ENCODE data around the gene SIGLEC7.
A peak's percentile ranks its signal among the peaks of the same experiment; 100 is the strongest.

SIGLEC7 gene

DNA sequence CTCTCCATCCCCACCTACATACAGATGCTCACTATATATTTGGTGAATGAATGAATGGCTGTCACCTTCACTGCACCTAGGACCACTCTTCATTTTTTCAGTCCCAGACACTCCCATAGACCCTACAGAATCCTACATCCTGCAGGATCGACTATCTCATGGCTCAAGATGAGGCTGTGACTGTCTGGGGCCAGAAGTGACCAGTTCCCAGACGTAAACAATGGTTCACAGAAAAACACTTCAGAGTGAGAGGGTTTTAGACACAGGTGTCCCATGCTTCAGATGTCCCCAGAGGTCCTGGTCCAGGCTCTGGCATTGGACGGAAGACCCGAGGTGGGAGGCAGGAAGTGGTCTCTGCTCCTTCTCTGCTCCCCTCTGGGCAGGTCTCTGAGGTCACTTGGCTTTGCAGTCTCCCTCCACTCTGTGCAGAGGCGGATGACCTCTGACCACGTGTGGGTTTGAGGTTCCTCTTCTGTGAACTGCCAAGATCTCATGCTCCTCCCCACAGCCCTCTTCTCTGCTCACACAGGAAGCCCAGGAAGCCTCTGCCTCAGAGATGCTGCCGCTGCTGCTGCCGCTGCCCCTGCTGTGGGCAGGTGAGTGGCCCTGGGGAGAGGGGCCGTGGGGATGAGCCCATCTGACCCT lies 24.9 kb downstream of the SIGLEC7 start:
- peak in 1 of 2 donors; percentile 7 for DNase-seq (ENCODE audit: low read depth in 2 of 2, low spot score in 1 of 2)

GRCh38 chr19:51168564-51169282 lies 26.6 kb downstream of the SIGLEC7 start:
- no peak for DNase-seq (ENCODE audit: low read depth in 2 of 2, low spot score in 1 of 2)

GRCh38 chr19:51169283-51169918 lies 27.3 kb downstream of the SIGLEC7 start:
- peak; percentile 24 to 40 for DNase-seq (ENCODE audit: low read depth in 2 of 2, low spot score in 1 of 2)

DNA sequence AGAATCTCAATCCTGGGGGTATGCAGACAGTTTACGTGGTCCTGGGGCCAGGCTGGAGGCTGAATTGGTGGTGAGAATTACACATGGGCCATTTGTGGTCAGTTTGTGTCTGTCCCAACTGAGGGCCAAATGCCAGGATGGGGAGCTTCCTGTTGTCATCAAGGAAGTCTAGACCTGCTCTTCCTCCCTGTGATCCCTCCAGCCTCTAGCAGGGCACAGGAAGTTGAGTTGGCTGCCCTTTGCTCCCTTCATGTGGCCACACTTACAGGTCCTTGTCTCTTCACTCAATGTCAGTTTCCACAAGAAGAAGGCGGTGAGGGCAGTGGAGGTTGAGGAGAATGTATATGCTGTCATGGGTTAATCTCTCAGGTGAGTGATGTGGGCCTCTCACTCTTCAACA lies 30.1 kb downstream of the SIGLEC7 start:
- no peak for DNase-seq (ENCODE audit: low read depth in 2 of 2, low spot score in 1 of 2)

- no peak for DNase-seq (ENCODE audit: low read depth in 2 of 2, low spot score in 1 of 2)
Measured at GRCh38 chr19:51173681-51174080, 31.6 kb downstream of the SIGLEC7 start.

- DNase-seq (ENCODE audit: low read depth in 2 of 2, low spot score in 1 of 2): no peak
Measured at GRCh38 chr19:51179256-51179655, 37.2 kb downstream of the SIGLEC7 start.

DNA sequence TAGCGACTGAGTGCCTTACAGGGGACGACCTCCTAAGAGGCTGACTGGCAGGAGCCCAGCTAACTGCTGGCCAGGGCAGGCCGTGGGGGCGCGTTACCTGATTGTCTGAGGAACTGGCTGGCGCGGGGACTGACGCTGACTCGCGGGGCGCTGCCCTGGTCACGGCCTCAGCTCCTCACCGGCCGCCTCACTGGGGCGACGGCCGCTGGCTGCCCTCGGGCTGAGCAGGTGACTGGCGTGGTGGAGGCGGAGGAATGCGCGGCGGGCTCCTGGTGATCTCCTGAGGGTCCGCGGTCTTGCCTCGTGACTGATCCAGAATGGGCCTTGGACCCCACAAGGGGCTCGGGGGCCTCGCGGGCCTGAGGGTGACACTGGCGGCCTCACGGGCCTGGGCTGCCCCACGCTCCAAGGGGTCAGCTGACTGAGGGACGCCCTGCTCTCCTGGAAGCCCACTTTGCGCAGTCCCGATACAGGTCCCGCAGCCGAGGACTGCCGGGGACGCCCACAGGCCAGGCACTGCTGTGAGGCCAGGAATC lies 39.3 kb downstream of the SIGLEC7 start:
- no peak for DNase-seq (ENCODE audit: low read depth in 2 of 2, low spot score in 1 of 2)

GRCh38 chr19:51181913-51182419 lies 39.9 kb downstream of the SIGLEC7 start:
- DNase-seq (ENCODE audit: low read depth in 2 of 2, low spot score in 1 of 2): no peak

DNA sequence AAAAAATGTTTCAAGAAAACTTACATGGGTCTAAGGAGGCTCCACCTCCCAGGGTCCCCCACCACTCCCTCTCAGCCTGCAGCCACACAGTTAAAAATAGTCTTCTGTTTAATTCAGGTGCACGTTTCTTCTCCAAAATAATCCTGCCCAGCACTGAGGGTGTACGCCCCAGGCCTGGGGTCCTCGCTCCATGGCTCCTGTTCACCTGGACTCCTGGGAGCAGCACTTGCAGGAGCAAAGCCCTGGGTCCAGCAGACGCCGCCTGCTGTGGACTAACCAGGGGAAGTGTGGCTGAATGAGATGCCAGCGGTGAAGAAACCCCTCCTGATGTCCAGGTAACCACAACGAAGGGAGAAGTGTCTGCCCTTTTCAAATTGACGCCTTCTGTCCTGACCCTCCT lies 41.5 kb downstream of the SIGLEC7 start:
- no peak for DNase-seq (ENCODE audit: low read depth in 2 of 2, low spot score in 1 of 2)

DNA sequence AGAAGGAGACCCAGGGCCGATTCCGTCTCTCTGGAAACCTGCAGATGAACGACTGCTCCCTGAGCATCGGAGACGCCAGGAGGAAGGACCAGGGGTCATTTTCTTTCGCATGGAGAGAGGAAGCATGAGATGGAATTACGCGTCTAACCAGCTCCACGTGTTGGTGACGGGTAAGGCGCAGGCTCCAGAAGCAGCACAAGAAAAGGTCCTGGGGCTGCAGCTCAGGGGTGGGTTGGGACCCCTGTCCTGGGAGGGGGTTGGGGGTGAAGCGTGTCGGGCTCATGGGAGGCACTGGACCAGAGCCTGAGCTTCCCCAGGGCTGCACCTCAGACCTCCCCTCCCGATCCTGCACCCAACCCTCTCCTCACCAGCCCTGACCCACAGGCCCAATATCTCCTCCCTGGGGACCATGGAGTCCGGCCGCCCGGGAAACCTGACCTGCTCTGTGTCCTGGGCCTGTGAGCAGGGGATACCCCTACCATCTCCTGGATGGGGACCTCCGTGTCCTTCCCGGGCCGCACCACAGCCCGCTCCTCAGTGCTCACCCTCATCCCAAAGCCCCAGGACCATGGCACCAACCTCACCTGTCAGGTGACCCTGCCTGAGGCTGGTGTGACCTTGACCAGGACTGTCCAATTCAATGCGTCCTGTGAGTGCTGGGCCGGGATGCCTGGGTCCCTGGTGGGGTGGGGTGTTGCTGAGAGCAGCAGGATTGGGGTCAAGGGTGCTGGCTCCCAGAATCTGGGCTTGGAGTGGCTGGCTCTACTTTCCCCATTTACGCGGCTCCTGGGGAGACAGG lies 43.2 kb downstream of the SIGLEC7 start:
- no peak for DNase-seq (ENCODE audit: low read depth in 2 of 2, low spot score in 1 of 2)

DNA sequence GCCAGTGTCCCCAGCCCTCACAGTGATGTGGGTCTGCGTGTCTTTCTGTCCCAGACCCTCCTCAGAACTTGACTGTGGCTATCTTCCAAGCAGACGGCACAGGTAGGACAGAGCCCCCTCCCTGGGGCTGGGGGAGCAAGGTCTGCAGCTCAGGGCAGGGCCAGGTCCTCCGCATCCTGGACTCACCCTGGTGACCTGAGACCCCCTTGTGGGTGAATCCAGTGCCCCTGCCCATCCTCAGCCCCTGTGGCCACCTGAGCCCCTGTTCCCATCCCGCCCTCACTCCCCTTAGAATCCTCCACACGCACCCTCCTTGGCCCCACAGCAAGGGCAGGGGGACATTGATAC lies 43.7 kb downstream of the SIGLEC7 start:
- no peak for DNase-seq (ENCODE audit: low read depth in 2 of 2, low spot score in 1 of 2)

DNA sequence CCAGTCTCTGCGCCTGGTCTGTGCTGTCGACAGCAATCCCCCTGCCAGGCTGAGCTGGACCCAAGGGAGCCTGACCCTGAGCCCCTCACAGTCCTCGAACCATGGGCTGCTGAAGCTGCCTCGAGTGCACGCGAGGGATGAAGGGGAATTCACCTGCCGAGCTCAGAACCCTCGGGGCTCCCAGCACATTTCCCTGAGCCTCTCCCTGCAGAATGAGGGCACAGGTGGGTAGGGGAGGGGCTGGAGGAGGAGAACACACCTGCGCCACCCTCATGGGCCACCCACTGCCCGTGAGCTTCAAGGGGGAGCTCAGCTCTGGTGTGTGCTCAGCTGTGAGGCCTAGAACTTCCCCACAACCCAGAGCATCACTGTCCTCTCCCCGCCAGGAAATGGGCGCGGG lies 44.2 kb downstream of the SIGLEC7 start:
- DNase-seq (ENCODE audit: low read depth in 2 of 2, low spot score in 1 of 2): no peak

DNA sequence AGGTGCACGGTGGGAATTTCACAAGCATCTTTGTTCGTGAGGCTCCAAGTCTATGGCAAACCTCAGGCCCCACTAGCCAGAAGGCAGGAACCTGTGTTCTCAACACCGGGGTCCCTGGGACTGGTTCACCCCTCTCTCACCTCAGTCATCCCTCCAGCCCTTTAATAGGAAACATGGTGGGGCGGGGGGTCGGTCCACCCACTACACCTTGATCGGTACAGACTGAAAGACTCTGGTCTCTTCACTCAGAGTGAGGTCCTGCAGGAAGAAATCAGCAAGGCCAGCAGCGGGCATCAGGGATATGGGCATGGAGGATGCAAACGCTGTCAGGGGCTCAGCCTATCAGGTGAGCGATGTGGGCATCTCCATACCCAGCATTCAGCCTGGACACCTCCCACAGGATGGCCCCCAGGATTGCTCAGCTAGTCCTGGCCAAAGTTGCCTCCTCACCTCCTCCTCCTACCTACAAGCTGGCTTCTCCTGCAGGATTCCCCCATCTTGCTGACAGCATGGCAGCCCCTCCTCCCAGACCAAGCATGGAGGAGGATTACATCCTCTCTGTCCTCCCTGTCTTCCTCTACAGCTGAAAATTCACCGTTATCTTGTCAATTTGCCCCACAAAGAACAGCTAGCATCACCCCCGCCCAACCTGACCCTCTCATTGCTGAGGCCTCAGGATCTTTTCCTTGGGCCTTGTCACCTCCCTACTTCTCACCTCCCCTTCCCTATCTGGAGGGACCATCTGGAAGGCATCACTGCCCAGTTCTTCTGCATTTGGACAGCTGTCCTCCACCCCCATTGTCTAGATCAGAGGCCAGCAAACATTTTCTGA lies 45.5 kb downstream of the SIGLEC7 start:
- DNase-seq (ENCODE audit: low read depth in 2 of 2, low spot score in 1 of 2): no peak

DNA sequence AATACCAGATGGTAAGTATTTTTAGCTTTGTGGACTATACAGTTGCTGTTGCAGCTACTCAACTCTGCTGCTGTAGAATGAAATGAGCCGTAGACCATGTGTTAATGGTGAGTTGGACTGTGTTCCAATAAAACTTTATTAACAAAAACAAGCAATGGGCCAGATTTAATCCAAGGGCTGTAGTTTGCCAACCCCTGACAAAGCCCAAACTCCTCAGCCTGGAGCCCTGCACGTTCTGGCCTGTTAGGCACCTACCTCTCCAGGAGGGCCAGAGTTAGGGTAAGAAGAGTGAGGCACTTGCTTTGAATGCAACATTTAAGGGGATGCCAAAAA lies 46.1 kb downstream of the SIGLEC7 start:
- DNase-seq (ENCODE audit: low read depth in 2 of 2, low spot score in 1 of 2): no peak

- DNase-seq (ENCODE audit: low read depth in 2 of 2, low spot score in 1 of 2): no peak
Measured at GRCh38 chr19:51192689-51193088, 50.6 kb downstream of the SIGLEC7 start.

DNA sequence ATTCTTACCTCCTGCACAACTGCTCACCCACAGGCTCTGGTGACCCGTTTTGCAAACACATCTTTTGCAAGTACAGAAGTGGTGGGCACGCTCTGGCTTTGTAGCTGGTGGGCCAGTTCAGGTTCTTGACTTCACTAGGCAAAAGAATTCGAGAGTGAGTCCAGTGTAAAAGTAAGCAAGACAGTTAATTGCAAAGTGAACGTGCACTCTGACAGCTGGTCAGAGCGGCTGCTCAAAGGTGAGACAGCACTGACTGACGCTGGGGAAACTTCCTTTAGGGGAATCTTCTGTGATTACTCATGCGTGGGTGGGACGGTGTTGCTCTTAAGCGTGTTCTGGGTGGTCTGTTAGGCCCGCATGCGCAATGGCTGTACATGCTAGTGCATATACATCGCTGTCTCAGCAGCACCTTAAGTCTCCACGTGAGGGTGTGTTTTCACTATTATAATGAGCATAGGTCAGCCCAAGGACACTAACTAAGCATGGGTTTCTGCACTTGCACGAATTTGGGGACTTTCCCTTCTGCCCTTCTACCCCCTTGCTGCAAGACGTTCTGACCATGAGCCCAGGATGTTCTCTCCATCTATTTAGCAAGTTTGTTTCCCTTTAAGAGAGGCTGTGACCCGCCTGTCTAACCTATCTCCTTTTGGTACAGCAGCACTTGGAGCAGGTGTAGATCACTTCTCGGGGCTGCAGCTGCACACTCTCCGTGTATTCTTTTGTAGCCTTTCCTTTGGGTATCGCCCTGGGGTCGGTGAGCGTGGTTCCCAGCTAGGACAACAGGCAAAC lies 52.6 kb downstream of the SIGLEC7 start:
- no peak for DNase-seq (ENCODE audit: low read depth in 2 of 2, low spot score in 1 of 2)

GRCh38 chr19:51195316-51195586 lies 53.1 kb downstream of the SIGLEC7 start:
- DNase-seq (ENCODE audit: low read depth in 2 of 2, low spot score in 1 of 2): no peak

GRCh38 chr19:51195616-51196015 lies 53.5 kb downstream of the SIGLEC7 start:
- DNase-seq (ENCODE audit: low read depth in 2 of 2, low spot score in 1 of 2): no peak

GRCh38 chr19:51196181-51196580 lies 54.1 kb downstream of the SIGLEC7 start:
- DNase-seq (ENCODE audit: low read depth in 2 of 2, low spot score in 1 of 2): no peak

GRCh38 chr19:51198641-51199040 lies 56.5 kb downstream of the SIGLEC7 start:
- DNase-seq (ENCODE audit: low read depth in 2 of 2, low spot score in 1 of 2): no peak
